ENCODE results near the gene NID2.

The NID2 gene

GRCh38 chr14:52053044-52053443 is 15.8 kb downstream of the NID2 start:
- no peak for ATAC-seq

- no peak for ATAC-seq
These were observed 16.4 kb downstream of the NID2 start for GRCh38 chr14:52052288-52052943.

DNA sequence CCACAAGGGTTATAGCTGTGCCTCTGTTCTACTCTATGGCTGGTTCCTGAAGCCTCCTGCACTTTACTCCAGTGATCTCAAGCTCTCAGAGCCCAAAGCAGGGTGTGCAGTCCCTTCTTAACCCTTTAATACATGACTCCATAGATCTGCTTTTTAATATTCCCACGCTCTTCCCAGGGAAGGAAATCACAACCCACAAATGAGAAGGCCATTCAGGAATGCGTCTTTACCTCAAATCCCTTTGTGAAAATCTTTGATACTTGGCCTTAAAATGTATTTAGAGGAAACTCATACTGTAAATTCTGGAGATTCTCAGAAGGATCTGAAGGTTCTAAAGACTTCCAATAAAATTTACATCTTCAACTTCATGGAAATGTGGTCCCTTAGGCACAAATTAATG is 17.0 kb downstream of the NID2 start:
- ATAC-seq: no peak

DNA sequence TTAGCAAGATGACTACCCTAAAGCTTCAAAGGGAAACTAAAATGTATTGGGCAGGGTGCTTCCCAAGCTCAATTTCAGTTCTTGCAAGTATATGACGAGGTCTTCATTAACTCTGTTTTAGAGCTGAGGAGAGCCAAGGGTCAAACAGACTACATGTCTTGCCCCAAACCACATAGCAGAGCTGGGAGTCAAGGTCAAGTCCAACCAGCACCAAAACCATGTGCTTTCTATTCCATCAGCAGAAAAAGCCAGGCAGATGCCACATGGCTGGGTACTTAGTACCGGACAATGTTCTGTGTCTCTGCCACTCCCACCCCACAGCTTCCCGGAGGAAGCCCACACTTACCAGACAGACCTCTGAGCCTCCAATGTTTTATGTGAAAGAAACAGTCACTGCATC is 17.6 kb downstream of the NID2 start:
- no peak for ATAC-seq

- ATAC-seq: no peak
These were observed 18.9 kb downstream of the NID2 start for GRCh38 chr14:52049721-52050588.

DNA sequence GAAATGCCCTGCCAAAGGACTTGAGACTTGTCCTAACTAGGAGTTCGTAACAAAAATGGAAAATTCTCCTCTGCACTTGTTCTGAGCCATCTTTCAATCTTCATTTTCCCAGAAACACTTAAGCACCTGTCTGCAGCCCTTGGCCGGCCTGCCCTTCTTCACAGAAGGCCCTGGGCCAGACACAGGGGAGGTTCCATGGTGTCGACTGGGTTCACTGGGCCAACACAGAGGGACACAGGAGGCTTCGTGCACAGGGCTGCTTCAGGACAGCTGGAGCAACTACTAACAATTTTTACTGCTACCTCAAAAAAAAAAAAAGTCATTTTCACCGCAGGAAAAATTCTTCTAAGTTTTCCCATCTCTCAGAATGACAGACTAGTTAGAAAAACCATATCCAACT is 19.6 kb downstream of the NID2 start:
- no peak for ATAC-seq

GRCh38 chr14:52048641-52049204 is 20.1 kb downstream of the NID2 start:
- no peak for ATAC-seq

DNA sequence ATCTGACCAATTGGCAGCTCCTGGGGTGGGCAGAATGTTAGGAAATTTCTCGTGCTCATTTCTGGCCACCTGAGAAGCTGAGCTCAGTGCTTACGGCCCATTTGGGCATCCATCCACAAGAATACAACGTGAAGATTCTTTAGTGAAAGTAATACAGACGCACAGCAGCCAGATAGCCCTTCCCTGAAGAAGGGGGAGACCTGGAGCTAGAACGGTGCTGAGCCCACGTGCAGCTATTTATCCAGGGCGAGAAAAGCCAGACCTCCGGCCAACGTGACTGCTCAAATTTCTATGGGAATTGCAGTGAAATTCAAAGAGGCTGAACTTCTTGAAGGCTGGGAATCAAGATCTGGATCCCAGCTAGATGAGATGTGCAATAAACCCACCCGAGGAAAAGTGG is 20.7 kb downstream of the NID2 start:
- no peak for ATAC-seq

GRCh38 chr14:52046376-52046917 is 22.4 kb downstream of the NID2 start:
- no peak for ATAC-seq

DNA sequence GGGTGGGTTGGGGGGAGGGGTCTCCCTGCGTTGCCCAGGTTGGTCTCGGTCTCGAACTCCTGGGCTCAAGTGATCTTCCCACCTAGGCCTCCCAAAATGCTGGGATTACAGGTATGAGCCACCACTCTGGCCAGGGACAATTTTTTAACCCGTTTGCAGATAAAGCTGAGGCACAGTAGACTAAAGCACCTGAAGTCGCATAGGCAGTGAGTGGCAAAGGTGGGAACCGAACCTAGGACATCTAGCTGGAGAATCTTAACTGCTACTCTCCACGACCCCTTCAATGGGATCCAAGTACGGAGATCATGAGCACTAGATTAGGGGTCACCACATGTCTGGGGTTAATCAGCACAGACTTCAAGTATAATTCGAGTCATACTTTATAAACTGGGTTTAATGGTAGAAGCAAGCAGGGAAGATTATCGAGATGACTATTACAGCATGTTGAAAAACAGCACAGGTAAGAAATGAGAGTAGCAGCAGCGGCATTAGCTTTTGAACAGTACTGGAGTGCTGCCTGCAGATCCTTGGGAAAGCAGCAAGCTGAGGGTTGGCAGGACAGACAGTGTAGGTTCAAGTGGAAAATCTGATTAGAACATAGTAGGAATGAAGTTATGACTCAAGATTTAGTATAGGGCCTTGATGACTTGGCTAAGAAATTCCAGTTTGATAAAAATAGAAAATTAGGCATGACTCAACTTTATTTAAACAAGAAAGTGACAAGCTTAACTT is 23.9 kb downstream of the NID2 start:
- peak; percentile 70 to 79 for ATAC-seq

GRCh38 chr14:52043690-52044089 is 25.2 kb downstream of the NID2 start:
- ATAC-seq: no peak

- no peak for ATAC-seq
These were observed 26.2 kb downstream of the NID2 start for GRCh38 chr14:52042371-52043289.

- no peak for ATAC-seq
These were observed 28.3 kb downstream of the NID2 start for GRCh38 chr14:52040598-52040997.

DNA sequence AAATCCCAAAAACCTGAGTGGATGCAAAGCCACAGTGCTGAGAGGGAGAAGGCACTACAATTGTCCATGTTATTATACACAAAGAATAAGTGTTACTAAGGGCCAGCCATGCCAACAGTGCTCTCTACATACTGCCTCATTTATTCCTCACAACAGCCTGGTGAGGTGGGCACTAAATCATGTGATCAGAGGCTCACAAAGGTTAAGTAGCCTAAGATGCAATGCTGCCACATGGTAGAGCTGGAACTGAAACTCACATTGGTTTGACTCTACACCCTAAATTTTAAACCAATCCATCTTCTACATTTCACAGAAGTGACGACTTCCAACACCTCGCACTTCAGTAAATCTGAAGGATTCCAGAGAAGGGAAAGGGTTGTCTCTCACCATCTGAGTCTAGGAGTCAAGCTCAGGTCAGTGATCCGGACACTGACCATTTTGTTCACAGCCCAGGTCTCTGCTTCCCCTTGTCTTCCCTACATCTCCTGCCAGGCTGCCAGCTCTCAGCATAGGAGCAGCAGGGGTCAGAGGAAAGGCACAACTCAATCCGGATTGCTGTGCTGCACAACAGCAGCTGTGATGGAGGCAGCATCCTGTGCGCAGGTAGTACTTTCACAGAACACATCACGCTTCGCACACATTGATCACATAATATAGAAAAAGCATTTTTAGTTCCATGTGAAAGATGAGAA is 29.6 kb downstream of the NID2 start:
- no peak for ATAC-seq

- no peak for ATAC-seq
These were observed 35.7 kb downstream of the NID2 start for GRCh38 chr14:52033101-52033642.

DNA sequence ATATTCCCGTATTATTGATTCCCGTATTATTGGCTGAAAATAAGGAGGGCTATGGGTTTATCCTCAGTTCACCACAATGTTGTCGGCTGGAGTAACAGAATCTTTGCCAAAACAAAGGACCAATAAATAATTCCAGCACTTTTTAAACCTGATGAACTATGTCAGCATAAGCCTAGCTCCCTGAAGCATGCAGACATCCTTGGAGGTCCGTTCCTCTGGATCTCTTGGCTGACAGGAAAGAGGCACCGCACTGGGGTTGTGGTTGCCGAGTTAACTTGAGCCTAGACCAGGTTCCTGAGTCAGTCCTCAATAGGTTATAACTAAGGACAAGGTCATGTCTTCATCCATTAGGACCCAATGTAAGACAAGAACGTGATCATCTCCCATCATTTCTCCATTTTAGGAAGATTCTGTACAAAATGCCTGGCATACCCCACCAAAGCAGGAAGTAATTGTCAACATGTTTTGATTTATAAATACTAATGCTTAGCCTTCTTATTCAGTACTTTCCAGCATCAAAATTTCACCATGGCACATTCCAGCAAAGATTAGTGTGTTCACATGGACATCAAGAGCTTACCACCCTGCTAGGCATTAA is 36.6 kb downstream of the NID2 start:
- ATAC-seq: no peak

DNA sequence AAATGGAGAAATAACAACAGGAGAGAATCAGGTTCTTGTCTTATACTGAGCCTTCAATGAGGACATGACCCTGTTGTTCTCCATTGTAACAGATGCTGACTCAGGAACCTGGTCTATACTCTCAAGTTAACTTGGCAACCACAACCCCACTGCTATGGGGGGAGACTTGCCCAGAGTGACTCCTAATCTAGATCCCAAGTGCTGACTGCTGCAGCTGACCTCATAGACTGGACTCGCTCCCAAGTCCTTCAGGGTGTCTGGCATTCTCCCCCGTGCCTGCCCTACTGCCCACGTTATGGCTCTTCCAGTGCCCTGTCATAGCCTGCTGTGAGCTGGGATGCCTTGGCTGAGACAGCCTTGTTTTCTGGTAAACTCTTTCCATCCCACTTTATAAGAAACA is 37.1 kb downstream of the NID2 start:
- no peak for ATAC-seq

DNA sequence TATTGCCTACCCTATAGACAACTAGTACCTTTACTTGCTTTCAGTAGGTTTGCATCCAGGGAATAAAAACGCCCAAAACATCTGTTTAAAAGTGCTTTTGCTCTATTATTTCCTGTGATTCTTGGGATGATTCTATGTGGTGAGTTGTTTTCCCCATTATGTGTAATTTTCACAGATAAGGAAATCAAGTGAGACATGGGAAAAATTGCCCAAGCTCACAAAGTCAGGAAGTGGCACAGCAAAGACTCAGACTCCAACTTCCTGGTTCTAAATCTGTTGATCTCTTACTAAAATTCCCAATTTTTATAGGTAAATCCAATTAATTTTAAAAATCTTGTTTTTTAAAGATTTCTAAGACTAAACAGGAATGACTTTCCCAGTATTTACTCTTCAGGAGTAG is 39.0 kb downstream of the NID2 start:
- no peak for ATAC-seq

- ATAC-seq: no peak
These were observed 42.0 kb downstream of the NID2 start for GRCh38 chr14:52026901-52027300.

DNA sequence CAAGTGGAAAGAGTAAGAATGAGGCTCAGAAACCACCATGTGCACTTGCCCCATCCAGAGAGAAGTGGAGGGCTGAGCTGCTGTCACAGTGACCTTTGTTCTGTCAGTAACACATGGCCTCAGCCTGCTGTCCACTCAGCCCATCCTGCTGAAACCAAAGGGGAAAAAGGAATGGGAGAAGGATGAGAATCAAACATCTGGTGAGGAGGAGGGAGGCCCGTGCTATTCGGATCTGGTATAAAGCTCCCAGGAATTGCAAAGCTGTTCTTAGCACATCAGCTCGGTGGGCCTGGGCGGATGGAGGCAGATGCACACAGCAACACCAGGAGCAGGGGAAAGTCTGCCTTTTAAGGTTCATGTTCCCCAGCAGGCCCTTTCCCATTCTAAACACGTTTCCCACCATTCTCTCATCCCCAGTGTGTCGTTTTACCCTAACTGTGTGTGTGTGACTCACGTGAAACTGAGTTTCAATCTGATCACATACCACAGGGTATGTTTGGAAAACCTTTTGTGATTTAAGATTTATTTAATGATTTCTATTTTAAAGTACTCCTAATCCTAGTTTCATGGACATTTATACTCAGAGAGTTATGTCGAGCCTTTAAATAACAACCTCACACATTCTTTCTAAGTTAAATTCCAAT is 42.7 kb downstream of the NID2 start:
- no peak for ATAC-seq
